Hepatocyte (in vitro differentiated cells): Measurements from ENCODE around the gene ABCA13. TPM values are rescaled to one million over a fixed set of nuclear protein-coding genes. Genes with fewer than 3 reads are reported as not detected.

ENCODE experiments used
- DNase-seq: peaks from one replicate; pipeline ENCODE4 v3.0.0-alpha.2; 2016; ENCODE audit warnings: low spot score
- H2AFZ ChIP-seq: fragments of 200-600 bp; sonication (generic); 2 replicates; pipeline ENCODE4 v1.6.0; 2016; ENCODE audit warnings: antibody characterized with exemption, mild to moderate bottlenecking
- H3K27ac ChIP-seq: fragments of 200-600 bp; sonication (generic); 2 replicates; pipeline ENCODE4 v1.5.1; 2016; ENCODE audit warnings: mild to moderate bottlenecking
- H3K27me3 ChIP-seq: fragments of 200-600 bp; sonication (generic); 2 replicates; pipeline ENCODE4 v1.6.1; 2016
- H3K36me3 ChIP-seq: fragments of 200-600 bp; sonication (generic); replicated peaks from 2 replicates; pipeline ENCODE4 v1.5.1; 2016; ENCODE audit warnings: low read depth; ENCODE audit not compliant: insufficient read depth
- H3K4me1 ChIP-seq: fragments of 200-600 bp; sonication (generic); 2 replicates; pipeline ENCODE4 v1.5.1; 2016; ENCODE audit warnings: mild to moderate bottlenecking, moderate library complexity; ENCODE audit not compliant: insufficient read depth
- H3K4me2 ChIP-seq: fragments of 200-600 bp; sonication (generic); 2 replicates; pipeline ENCODE4 v1.6.0; 2016
- H3K4me3 ChIP-seq: fragments of 200-600 bp; sonication (generic); 2 replicates; pipeline ENCODE4 v1.5.1; 2016; ENCODE audit warnings: mild to moderate bottlenecking
- H3K79me2 ChIP-seq: fragments of 200-600 bp; sonication (generic); 2 replicates; pipeline ENCODE4 v1.6.0; 2017; ENCODE audit warnings: mild to moderate bottlenecking
- H3K9me2 ChIP-seq: fragments of 200-600 bp; sonication (generic); replicated peaks from 2 replicates; pipeline ENCODE4 v1.6.0; 2017; ENCODE audit warnings: mild to moderate bottlenecking; ENCODE audit not compliant: insufficient read depth
- H3K9me3 ChIP-seq: fragments of 200-600 bp; sonication (generic); 2 replicates; pipeline ENCODE4 v1.5.1; 2016; ENCODE audit warnings: low read depth, mild to moderate bottlenecking
- H4K20me1 ChIP-seq: fragments of 200-600 bp; sonication (generic); 2 replicates; pipeline ENCODE4 v1.6.0; 2016; ENCODE audit warnings: mild to moderate bottlenecking; ENCODE audit not compliant: insufficient read depth, poor library complexity, severe bottlenecking
- CTCF ChIP-seq: fragments of 200-600 bp; sonication (generic); IDR thresholded peaks from 2 replicates; pipeline ENCODE4 v1.5.1; 2016; ENCODE audit warnings: antibody characterized with exemption, mild to moderate bottlenecking; ENCODE audit not compliant: poor library complexity
- EZH2 ChIP-seq: fragments of 200-600 bp; sonication (generic); IDR thresholded peaks from 2 replicates; pipeline ENCODE4 v1.6.1; 2016; ENCODE audit warnings: antibody characterized with exemption, mild to moderate bottlenecking, borderline replicate concordance
- EZH2phosphoT487 ChIP-seq: fragments of 200-600 bp; sonication (generic); IDR thresholded peaks from one replicate; pipeline ENCODE4 v1.6.1; 2018; ENCODE audit warnings: antibody characterized with exemption, mild to moderate bottlenecking, low read depth, moderate library complexity; ENCODE audit not compliant: unreplicated experiment, severe bottlenecking
- WGBS: methylation state at CpG from one replicate; pipeline ENCODE4 v1.1.6; 2016; ENCODE audit warnings: low lambda C conversion rate; ENCODE audit errors: missing lambda C conversion rate; 5-methylcytosine and 5-hydroxymethylcytosine counted together
- polyA plus RNA-seq: library from polyadenylated mRNA; unstranded; fragments of >200 nt; fragmentation: Nextera tagmentation; extraction: Ambion mirVana; gene quantifications from 2 replicates; pipeline ENCODE4 v1.2.1, GENCODE V29; 2016
- total RNA-seq: library from RNA; depleted of rRNA; stranded (reverse); fragments of >200 nt; gene quantifications from 2 replicates; pipeline ENCODE4 v1.2.3, GENCODE V29; 2014

ABCA13 gene
- total and polyA plus RNA-seq, 2 experiments from 2014 or later: 0.57 to 2.0 TPM

- Histone ChIP-seq H3K27ac (no peak overlapping the region), H4K20me1 (no peaks in the 10 kb centered on the region), H3K79me2 (no peaks in the 10 kb centered on the region), H3K4me3 (no peak overlapping the region), H3K4me2 (no peak overlapping the region), H2AFZ (no peak overlapping the region), H3K4me1 (no peaks in the 10 kb centered on the region), H3K9me2 (no peaks in the 10 kb centered on the region), H3K36me3 (no peaks in the 10 kb centered on the region), H3K27me3 (no peaks in the 10 kb centered on the region), H3K9me3 (no peaks in the 10 kb centered on the region)
- no peak for DNase-seq
- 92% methylated on average over 6 of the region's 6 CpGs for WGBS
- TF ChIP-seq CTCF (no peak), EZH2 (no peak), EZH2phosphoT487 (no peak)
These were observed 140.3 kb downstream of the ABCA13 start for GRCh38 chr7:48311464-48312100.

DNA sequence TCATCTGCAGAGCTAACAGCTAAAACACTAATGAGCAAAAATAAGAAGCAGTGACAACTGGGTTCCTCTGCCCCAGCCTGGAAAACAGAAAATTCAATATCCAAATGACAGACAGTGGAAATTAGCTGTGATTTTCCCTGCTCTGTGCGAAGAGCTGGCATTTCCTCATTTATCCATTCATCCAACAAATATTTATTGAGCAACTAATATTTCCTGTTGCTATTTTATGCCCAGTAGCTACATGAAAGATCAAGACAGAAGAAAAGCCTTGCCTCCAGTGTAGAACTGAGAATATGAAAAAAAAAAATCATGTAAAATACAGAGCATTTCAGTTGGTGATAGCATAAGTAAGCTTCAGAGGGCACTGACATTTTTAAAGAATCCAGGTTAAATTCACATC is 140.9 kb downstream of the ABCA13 start:
- TF ChIP-seq CTCF: no peak
- no peak for TF ChIP-seq EZH2
- no peak for TF ChIP-seq EZH2phosphoT487
- WGBS: 83% methylated on average over 1 of the region's 1 CpG
- H4K20me1 ChIP-seq: no peaks in the 10 kb centered on the region
- no peak overlapping the region for H3K4me3 ChIP-seq
- no peaks in the 10 kb centered on the region for H3K9me3 ChIP-seq
- no peaks in the 10 kb centered on the region for H3K9me2 ChIP-seq
- H3K36me3 ChIP-seq: no peaks in the 10 kb centered on the region
- no peaks in the 10 kb centered on the region for H3K27me3 ChIP-seq
- no peak overlapping the region for H3K4me2 ChIP-seq
- H3K79me2 ChIP-seq: no peaks in the 10 kb centered on the region
- no peak overlapping the region for H3K27ac ChIP-seq
- no peak for DNase-seq
- H3K4me1 ChIP-seq: no peaks in the 10 kb centered on the region
- no peak overlapping the region for H2AFZ ChIP-seq

DNA sequence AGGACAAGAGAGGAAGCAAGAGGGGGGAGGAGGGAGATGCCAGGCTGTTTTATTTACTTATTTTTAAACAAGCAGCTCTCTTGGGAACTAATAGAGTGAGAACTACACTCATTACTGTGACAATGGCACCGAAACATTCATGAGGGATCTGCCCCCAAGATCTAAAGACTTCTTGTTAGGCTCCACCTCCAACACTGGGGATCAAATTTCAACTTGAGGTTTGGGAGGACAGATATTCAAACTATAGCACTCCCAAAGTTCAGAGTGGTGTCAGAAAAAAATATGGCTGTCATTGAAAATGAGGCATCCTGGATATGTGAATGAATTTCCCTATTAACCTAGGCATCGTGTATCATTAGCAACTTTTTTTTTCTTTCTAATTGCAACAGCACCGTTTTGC is 145.5 kb downstream of the ABCA13 start:
- H3K4me3 ChIP-seq: no peak overlapping the region
- TF ChIP-seq EZH2 (no peak), EZH2phosphoT487 (no peak), CTCF (no peak)
- H3K36me3 ChIP-seq: no peaks in the 10 kb centered on the region
- no peak overlapping the region for H3K27ac ChIP-seq
- no peaks in the 10 kb centered on the region for H3K27me3 ChIP-seq
- DNase-seq: no peak
- H4K20me1 ChIP-seq: no peaks in the 10 kb centered on the region
- H3K4me1 ChIP-seq: no peaks in the 10 kb centered on the region
- no peaks in the 10 kb centered on the region for H3K79me2 ChIP-seq
- H2AFZ ChIP-seq: no peak overlapping the region
- WGBS: 85% methylated on average over 3 of the region's 3 CpGs
- H3K9me2 ChIP-seq: no peaks in the 10 kb centered on the region
- H3K9me3 ChIP-seq: no peaks in the 10 kb centered on the region
- H3K4me2 ChIP-seq: no peak overlapping the region

- Histone ChIP-seq H3K4me2 (no peak overlapping the region), H3K4me3 (no peak overlapping the region), H3K27me3 (no peaks in the 10 kb centered on the region), H3K9me2 (no peaks in the 10 kb centered on the region), H3K27ac (no peak overlapping the region), H3K79me2 (no peaks in the 10 kb centered on the region), H3K4me1 (no peaks in the 10 kb centered on the region), H4K20me1 (no peaks in the 10 kb centered on the region), H3K36me3 (no peaks in the 10 kb centered on the region), H2AFZ (no peak overlapping the region), H3K9me3 (no peaks in the 10 kb centered on the region)
- TF ChIP-seq CTCF: no peak
- no peak for TF ChIP-seq EZH2phosphoT487
- no peak for TF ChIP-seq EZH2
- DNase-seq: no peak
- 84% methylated on average over 3 of the region's 3 CpGs for WGBS
These were observed 146.1 kb downstream of the ABCA13 start for GRCh38 chr7:48317360-48317759.
